ENCODE results near the gene KMT2A.
"Not testable (repeated sequence)": the region's sequence is repeated elsewhere in the genome, so short reads cannot be mapped to it uniquely, and the experiment has no call there.

The KMT2A gene

GRCh38 chr11:118435893-118436624, at the start of gene KMT2A:
KMT2A (plus strand) TSS chr11:118436492; CDS start chr11:118436513, 21 bp downstream.
- FAIRE-seq = no peak

- FAIRE-seq = no peak
Measured at GRCh38 chr11:118396097-118396501, 40.2 kb upstream of the KMT2A start.

- no peak for FAIRE-seq
Measured at GRCh38 chr11:118397448-118397847, 38.8 kb upstream of the KMT2A start.

GRCh38 chr11:118398791-118399559, 37.3 kb upstream of the KMT2A start:
- no peak for FAIRE-seq

- peak; percentile 87 for FAIRE-seq
Measured at GRCh38 chr11:118401151-118401879, 35.0 kb upstream of the KMT2A start, which contains the start of gene ATP5MG. ATP5MG (plus strand) TSS chr11:118401606; CDS start chr11:118401666, 60 bp downstream.

GRCh38 chr11:118401880-118402590, 34.3 kb upstream of the KMT2A start:
- FAIRE-seq = no peak

GRCh38 chr11:118402594-118402993, 33.7 kb upstream of the KMT2A start:
- not testable (repeated sequence) for FAIRE-seq

GRCh38 chr11:118406599-118407166, 29.6 kb upstream of the KMT2A start:
- FAIRE-seq = peak; percentile 98

- FAIRE-seq = no peak
Measured at GRCh38 chr11:118410055-118410745, 26.1 kb upstream of the KMT2A start.

- FAIRE-seq = no peak
Measured at GRCh38 chr11:118411530-118411929, 24.8 kb upstream of the KMT2A start.

GRCh38 chr11:118412921-118413320, 23.4 kb upstream of the KMT2A start:
- FAIRE-seq = no peak

GRCh38 chr11:118415062-118415738, 21.1 kb upstream of the KMT2A start:
- FAIRE-seq = no peak

GRCh38 chr11:118415739-118416068, 20.6 kb upstream of the KMT2A start:
- FAIRE-seq = no peak

GRCh38 chr11:118416900-118417299, 19.4 kb upstream of the KMT2A start:
- FAIRE-seq = not testable (repeated sequence)

GRCh38 chr11:118417801-118418200, 18.5 kb upstream of the KMT2A start:
- FAIRE-seq = no peak

GRCh38 chr11:118418766-118419165, 17.5 kb upstream of the KMT2A start:
- FAIRE-seq = no peak

GRCh38 chr11:118427707-118428106, 8.6 kb upstream of the KMT2A start:
- FAIRE-seq = no peak

- no peak for FAIRE-seq
Measured at GRCh38 chr11:118430956-118431355, 5.3 kb upstream of the KMT2A start.

- FAIRE-seq = no peak
Measured at GRCh38 chr11:118434123-118434552, 2.2 kb upstream of the KMT2A start.

GRCh38 chr11:118434553-118435289, 1.6 kb upstream of the KMT2A start:
- no peak for FAIRE-seq
